H9 (cell line): Measurements from ENCODE around the gene CAMKK1. TPM values are rescaled to one million over a fixed set of nuclear protein-coding genes. Genes with fewer than 3 reads are reported as not detected.

Experiments
- DNase-seq: peaks from one replicate; pipeline ENCODE4 v3.0.0-alpha.2; 2017
- H2AFZ ChIP-seq: one replicate; pipeline ENCODE4 v1.6.1; 2013; ENCODE audit warnings: mild to moderate bottlenecking, low read length, control low read depth, moderate library complexity
- H2AK5ac ChIP-seq: 2 replicates; pipeline ENCODE4 v1.6.1; 2013; ENCODE audit warnings: low read length, control low read depth, mixed read lengths; ENCODE audit not compliant: insufficient read length
- H2BK120ac ChIP-seq: one replicate; pipeline ENCODE4 v1.6.1; 2013; ENCODE audit warnings: low read depth, mild to moderate bottlenecking, low read length, control low read depth, inconsistent platforms; ENCODE audit not compliant: poor library complexity, severe bottlenecking
- H2BK12ac ChIP-seq: 2 replicates; pipeline ENCODE4 v1.6.1; 2013; ENCODE audit warnings: low read length, control low read depth, mixed read lengths, low read depth; ENCODE audit not compliant: insufficient read length
- H2BK15ac ChIP-seq: 2 replicates; pipeline ENCODE4 v1.6.1; 2013; ENCODE audit warnings: low read depth, low read length, control low read depth
- H2BK20ac ChIP-seq: one replicate; pipeline ENCODE4 v1.6.1; 2013; ENCODE audit warnings: low read depth, mild to moderate bottlenecking, low read length, control low read depth, inconsistent platforms; ENCODE audit not compliant: poor library complexity, severe bottlenecking
- H2BK5ac ChIP-seq: 2 replicates; pipeline ENCODE4 v1.6.1; 2013; ENCODE audit warnings: low read length, control low read depth, mixed read lengths; ENCODE audit not compliant: insufficient read length
- H3K14ac ChIP-seq: 2 replicates; pipeline ENCODE4 v1.6.1; 2013; ENCODE audit warnings: low read length, control low read depth; ENCODE audit not compliant: insufficient read depth
- H3K18ac ChIP-seq: 2 replicates; pipeline ENCODE4 v1.6.1; 2013; ENCODE audit warnings: low read depth, mild to moderate bottlenecking, mixed read lengths, low read length, control low read depth; ENCODE audit not compliant: insufficient read length
- H3K23ac ChIP-seq: 2 replicates; pipeline ENCODE4 v1.6.1; 2013; ENCODE audit warnings: low read length, control low read depth, mixed read lengths, low read depth; ENCODE audit not compliant: insufficient read length
- H3K23me2 ChIP-seq: 2 replicates; pipeline ENCODE4 v1.6.1; 2013; ENCODE audit warnings: low read depth, mild to moderate bottlenecking, mixed read lengths, low read length, control low read depth; ENCODE audit not compliant: insufficient read length, poor library complexity, severe bottlenecking
- H3K27ac ChIP-seq: 2 replicates; pipeline ENCODE4 v1.5.1; 2013; ENCODE audit warnings: low read length, control low read depth, mixed read lengths, low read depth; ENCODE audit not compliant: insufficient read length
- H3K27me3 ChIP-seq: 2 replicates; pipeline ENCODE4 v1.6.1; 2013; ENCODE audit warnings: low read length, control low read depth, inconsistent platforms; ENCODE audit not compliant: insufficient read depth
- H3K4ac ChIP-seq: 2 replicates; pipeline ENCODE4 v1.6.1; 2013; ENCODE audit warnings: low read depth, mild to moderate bottlenecking, control low read depth, inconsistent platforms, low read length, moderate library complexity
- H3K4me1 ChIP-seq: 2 replicates; pipeline ENCODE4 v1.6.1; 2013; ENCODE audit warnings: low read length, control low read depth, inconsistent platforms; ENCODE audit not compliant: insufficient read depth
- H3K4me2 ChIP-seq: 2 replicates; pipeline ENCODE4 v1.6.1; 2013; ENCODE audit warnings: low read length, control low read depth, mixed read lengths; ENCODE audit not compliant: insufficient read length, insufficient read depth
- H3K56ac ChIP-seq: 2 replicates; pipeline ENCODE4 v1.6.1; 2013; ENCODE audit warnings: low read depth, mild to moderate bottlenecking, mixed read lengths, low read length, control low read depth; ENCODE audit not compliant: insufficient read length
- H3K79me1 ChIP-seq: 2 replicates; pipeline ENCODE4 v1.6.1; 2013; ENCODE audit warnings: low read depth, mild to moderate bottlenecking, moderate library complexity, low read length, control low read depth, inconsistent platforms; ENCODE audit not compliant: insufficient read depth, poor library complexity, severe bottlenecking
- H3K79me2 ChIP-seq: 2 replicates; pipeline ENCODE4 v1.6.1; 2013; ENCODE audit warnings: low read length, control low read depth, inconsistent platforms; ENCODE audit not compliant: insufficient read depth
- H3K9ac ChIP-seq: 2 replicates; pipeline ENCODE4 v1.6.1; 2013; ENCODE audit warnings: low read length, control low read depth, mixed read lengths; ENCODE audit not compliant: insufficient read length; ENCODE audit errors: extremely low read depth
- H3K9me3 ChIP-seq: one replicate; pipeline ENCODE4 v1.6.1; 2013; ENCODE audit warnings: low read depth, low read length, inconsistent platforms; ENCODE audit not compliant: control insufficient read depth
- H3T11ph ChIP-seq: one replicate; pipeline ENCODE4 v1.6.1; 2013; ENCODE audit warnings: mild to moderate bottlenecking, low read length, control low read depth, inconsistent platforms
- H4K20me1 ChIP-seq: one replicate; pipeline ENCODE4 v1.6.1; 2013; ENCODE audit not compliant: control insufficient read depth, insufficient read length, insufficient read depth
- H4K5ac ChIP-seq: 2 replicates; pipeline ENCODE4 v1.6.1; 2013; ENCODE audit warnings: low read depth, mild to moderate bottlenecking, mixed read lengths, low read length, control low read depth; ENCODE audit not compliant: insufficient read length
- H4K8ac ChIP-seq: replicated peaks from 2 replicates; pipeline ENCODE4 v1.6.1; 2013; ENCODE audit warnings: low read length, control low read depth, mixed read lengths, low read depth; ENCODE audit not compliant: insufficient read length
- H4K91ac ChIP-seq: 2 replicates; pipeline ENCODE4 v1.6.1; 2013; ENCODE audit warnings: low read depth, mild to moderate bottlenecking, moderate library complexity, mixed read lengths, low read length, control low read depth; ENCODE audit not compliant: insufficient read length
- H3K27ac Mint-ChIP-seq, 3 experiments: 2 replicates in 2 of 3; 3 replicates in 1 of 3; pipeline ENCODE4 v1.8.0; 2020 to 2021; ENCODE audit warnings: mixed read lengths in 3 of 3, mild to moderate bottlenecking in 1 of 3, moderate library complexity in 1 of 3
- H3K27me3 Mint-ChIP-seq: 2 replicates; pipeline ENCODE4 v1.8.0; 2021; ENCODE audit warnings: low read depth, mild to moderate bottlenecking, moderate library complexity, mixed read lengths
- H3K36me3 Mint-ChIP-seq, 3 experiments: 2 replicates in 2 of 3; 3 replicates in 1 of 3; pipeline ENCODE4 v1.8.0; 2020 to 2021; ENCODE audit warnings: low read depth in 3 of 3, mixed read lengths in 3 of 3; ENCODE audit not compliant: insufficient read depth in 1 of 3
- H3K4me1 Mint-ChIP-seq, 2 experiments: 2 replicates each; pipeline ENCODE4 v1.8.0; 2020; ENCODE audit warnings: mixed read lengths in 2 of 2
- H3K4me3 Mint-ChIP-seq, 2 experiments: 2 replicates in 1 of 2; 3 replicates in 1 of 2; pipeline ENCODE4 v1.8.0; 2020 to 2021; ENCODE audit warnings: mild to moderate bottlenecking in 2 of 2, mixed read lengths in 2 of 2, moderate library complexity in 1 of 2
- H3K9me3 Mint-ChIP-seq, 2 experiments: 2 replicates in 1 of 2; 3 replicates in 1 of 2; pipeline ENCODE4 v1.8.0; 2020; ENCODE audit warnings: mild to moderate bottlenecking in 2 of 2, mixed read lengths in 2 of 2, moderate library complexity in 1 of 2
- CTCF ChIP-seq: fragments of 200-600 bp; sonication (generic); conservative IDR thresholded peaks from 3 replicates; pipeline ENCODE4 v1.8.0; 2021; ENCODE audit warnings: antibody characterized with exemption, mild to moderate bottlenecking
- WGBS: extraction: QIAGEN DNeasy Blood & Tissue Kit; methylation state at CpG from one replicate; pipeline ENCODE4 v1.1.7; 2013; ENCODE audit warnings: missing lambda C conversion rate, low lambda C conversion rate, mixed read lengths; ENCODE audit not compliant: insufficient read length; ENCODE audit errors: extremely low coverage; 5-methylcytosine and 5-hydroxymethylcytosine counted together
- total RNA-seq: library from RNA; stranded (reverse); gene quantifications from 2 replicates; pipeline ENCODE4 v1.2.1, GENCODE V29; 2021

Gene CAMKK1
- total RNA-seq, 1 experiment from 2014 or later, result 6.7 TPM

- Histone ChIP-seq H3K9me3 (no peaks in the 10 kb centered on the region), H3T11ph (no peak overlapping the region), H2BK20ac (no peak overlapping the region), H4K20me1 (no peaks in the 10 kb centered on the region), H3K56ac (no peak overlapping the region), H2BK120ac (no peak overlapping the region), H2AK5ac (no peak overlapping the region), H3K23me2 (no peaks in the 10 kb centered on the region), H3K79me2 (no peaks in the 10 kb centered on the region), H4K8ac (no peak overlapping the region), H3K9ac (no peak overlapping the region), H2AFZ (no peak overlapping the region), H3K4me1 (no peaks in the 10 kb centered on the region), H3K4ac (no peak overlapping the region), H3K14ac (no peak overlapping the region), H3K4me2 (no peak overlapping the region), H3K23ac (no peak overlapping the region), H4K91ac (no peak overlapping the region), H2BK12ac (no peak overlapping the region), H3K27ac (no peak overlapping the region), H3K18ac (no peak overlapping the region), H3K79me1 (no peaks in the 10 kb centered on the region), H2BK5ac (no peak overlapping the region), H3K27me3 (no peaks in the 10 kb centered on the region), H2BK15ac (no peak overlapping the region), H4K5ac (no peak overlapping the region)
- DNase-seq, result no peak
- Mint-ChIP-seq H3K27ac (peak overlapping the region in 2 of 3 experiments; percentile 48 to 81; a peak in 2 of 7 replicates), H3K36me3 (0 out of 7 replicates have a peak, but pooled peaks cover 0 to 3% (median 0%) of the 10 kb centered on the region in 3 experiments), H3K27me3 (no peaks in the 10 kb centered on the region), H3K4me1 (peaks cover 9 to 27% of the 10 kb centered on the region in 2 experiments; a peak in 3 of 4 replicates), H3K9me3 (no peaks in the 10 kb centered on the region), H3K4me3 (no peak overlapping the region)
- no peak for TF ChIP-seq CTCF
- no CpG with 5 or more reads among the region's 15 CpGs for WGBS
Observed at GRCh38 chr17:3927628-3928340, 34.9 kb upstream of the CAMKK1 start.
